ENCODE data around the gene TMEM72. TPM values are rescaled to one million over a fixed set of nuclear protein-coding genes. Genes with fewer than 3 reads are reported as not detected.
A peak's percentile ranks its signal among the peaks of the same experiment; 100 is the strongest.

The TMEM72 gene
- total and polyA plus RNA-seq, 2 of the 13 experiments (the other 11 are each of a cell fraction or from before 2014, with no cell fraction given): 0.04 TPM; not detected in 1

- TF ChIP-seq BCLAF1 (IDR thresholded peaks at IDR 0.05): no peak
- no peak for TF ChIP-seq ZNF362 (CRISPR knock-in tag; IDR thresholded peaks at IDR 0.05; ENCODE audit: borderline replicate concordance)
- TF ChIP-seq ZNF281 (CRISPR knock-in tag; IDR thresholded peaks at IDR 0.05; ENCODE audit: borderline replicate concordance): peak; percentile 97
- no peak for TF ChIP-seq MXD4 (CRISPR knock-in tag; IDR thresholded peaks at IDR 0.05)
- no peak for TF ChIP-seq NAIF1 (CRISPR knock-in tag; IDR thresholded peaks at IDR 0.05; ENCODE audit: borderline replicate concordance)
- TF ChIP-seq BRD4 (CRISPR knock-in tag; IDR thresholded peaks at IDR 0.05): peak; percentile 63; the same call in 1 of the 2 replicates
- no peak for TF ChIP-seq REXO4 (CRISPR knock-in tag; IDR thresholded peaks at IDR 0.05; ENCODE audit: borderline replicate concordance)
- 0 out of 2 replicates have a peak, but pooled peaks have one; percentile 33 for TF ChIP-seq ZXDC (CRISPR knock-in tag; IDR thresholded peaks at IDR 0.05)
- TF ChIP-seq ISX (CRISPR knock-in tag; conservative IDR thresholded peaks at IDR 0.05): no peak
- no peak for TF ChIP-seq SNAPC5 (CRISPR knock-in tag; IDR thresholded peaks at IDR 0.05; ENCODE audit: borderline replicate concordance)
- TF ChIP-seq PATZ1 (CRISPR knock-in tag; IDR thresholded peaks at IDR 0.05): peak; percentile 73
- TF ChIP-seq ZNF597 (CRISPR knock-in tag; IDR thresholded peaks at IDR 0.05): no peak
- no peak for TF ChIP-seq NFATC3 (CRISPR knock-in tag; IDR thresholded peaks at IDR 0.05)
- no peak for TF ChIP-seq ZSCAN12 (CRISPR knock-in tag; IDR thresholded peaks at IDR 0.05)
Observed at GRCh38 chr10:44963772-44964633, 52.9 kb downstream of the TMEM72 start (continued).
